Measurements from ENCODE around the gene EXD3. TPM values are rescaled to one million over a fixed set of nuclear protein-coding genes. Genes with fewer than 3 reads are reported as not detected.

Gene EXD3
- total RNA-seq, 1 donor from 2014 or later, result 8.2 TPM

DNA sequence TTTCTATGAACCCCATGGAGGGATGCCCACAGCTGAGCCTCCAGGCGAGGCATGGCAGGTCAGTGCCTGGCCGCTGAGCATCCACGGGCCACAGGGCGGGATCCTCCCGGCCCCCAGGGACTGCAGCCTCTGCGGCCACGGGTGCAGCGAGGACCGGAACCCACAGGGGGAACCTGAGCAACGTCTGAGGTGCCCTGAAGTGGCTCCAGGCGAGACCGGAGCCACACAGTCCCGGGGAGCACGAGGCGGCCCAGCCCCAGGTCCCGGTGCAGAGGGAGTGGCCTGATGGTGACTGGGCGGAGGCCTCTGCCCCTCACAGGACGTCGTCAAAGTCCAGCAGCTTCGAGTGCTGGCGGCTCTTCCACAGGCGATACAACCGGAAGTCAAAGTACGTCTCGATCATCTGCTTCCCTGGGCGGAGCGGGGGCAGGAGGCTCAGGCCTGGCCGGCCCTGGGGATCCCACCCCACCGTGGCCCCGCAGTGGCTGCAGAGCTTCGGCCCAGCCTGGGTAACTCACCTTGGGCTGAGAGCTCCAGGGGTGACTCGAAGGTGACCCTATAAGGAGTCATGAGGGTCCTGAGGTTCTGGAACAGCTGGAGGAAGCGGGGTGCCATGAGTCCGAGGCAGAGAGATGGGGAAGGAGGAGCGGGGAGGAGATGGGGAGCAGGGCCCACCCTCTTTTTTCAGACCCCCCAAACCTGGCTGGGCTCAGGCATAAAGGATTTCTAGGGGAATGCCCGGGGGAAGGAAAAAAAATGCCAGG lies 26.3 kb upstream of the EXD3 start:
- intact Hi-C loops (cut with micrococcal nuclease), result loop anchor here (5.0 kb wide), 1 partner anchor 157 kb away; no protein-coding TSS in a partner anchor

DNA sequence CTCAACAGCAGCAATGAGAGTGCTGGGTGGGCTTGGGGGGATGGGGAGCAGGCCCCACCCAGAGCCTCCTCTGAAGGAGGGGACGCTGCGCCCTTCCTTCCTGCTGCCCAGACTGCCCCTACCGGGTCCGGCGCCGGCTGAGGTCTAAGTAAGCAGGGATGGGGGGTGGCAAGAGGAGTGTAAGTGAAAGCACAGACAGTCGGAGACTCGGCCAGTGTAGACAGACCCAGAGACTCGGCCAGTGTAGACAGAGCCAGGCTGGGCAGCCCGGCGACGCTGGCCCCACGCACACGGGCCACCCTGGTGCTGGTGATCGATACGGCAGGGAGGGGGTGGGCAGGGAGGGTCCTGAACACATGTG lies 25.6 kb upstream of the EXD3 start:
- intact Hi-C loops (cut with micrococcal nuclease), result loop anchor here (5.0 kb wide), 1 partner anchor 156 kb away; no protein-coding TSS in a partner anchor

DNA sequence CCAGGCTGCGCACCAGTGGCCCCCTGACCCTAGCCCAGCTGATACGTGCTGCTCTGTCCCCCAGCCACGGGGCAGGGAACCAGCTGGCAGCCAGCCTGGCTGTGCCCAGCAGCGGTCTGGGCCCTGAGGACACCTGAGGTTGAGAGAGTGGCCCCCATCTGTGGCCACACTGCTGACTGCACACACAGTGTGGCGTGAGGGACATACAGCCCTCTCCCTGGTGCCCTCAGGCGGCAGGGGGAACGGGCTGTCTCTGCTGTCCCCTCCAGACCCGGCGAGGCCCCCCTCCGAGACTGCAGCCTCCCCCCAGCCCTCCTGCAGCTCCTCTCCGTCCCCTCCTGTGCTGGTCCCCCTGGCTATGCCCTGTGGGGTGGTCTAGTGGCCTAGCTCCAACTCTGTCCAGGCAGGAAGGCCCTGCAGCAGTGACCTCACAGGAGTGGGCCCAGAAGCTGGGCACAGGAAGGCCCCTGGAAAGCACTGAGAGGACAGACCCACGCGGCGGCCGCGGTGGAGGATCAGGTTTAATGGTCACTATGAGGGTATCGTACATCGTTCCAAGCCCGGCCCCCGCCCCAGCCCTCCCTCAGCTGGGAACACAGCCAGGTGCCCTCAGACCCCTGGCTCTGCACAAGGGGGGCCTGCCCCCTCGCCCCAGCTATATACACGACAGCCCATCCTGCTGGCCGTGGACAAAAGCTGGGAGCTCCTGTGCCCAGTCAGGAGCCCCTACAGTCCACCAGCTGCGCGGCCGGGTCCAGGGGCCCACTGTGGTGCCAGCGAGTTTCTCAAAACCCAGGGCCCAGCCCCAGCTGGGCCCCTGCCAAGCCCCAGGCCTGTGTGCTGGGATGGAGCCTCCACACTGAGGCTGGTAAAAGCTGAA lies 25.0 kb upstream of the EXD3 start:
- intact Hi-C loops (cut with micrococcal nuclease), result loop anchor here (5.0 kb wide), 1 partner anchor 156 kb away; no protein-coding TSS in a partner anchor

DNA sequence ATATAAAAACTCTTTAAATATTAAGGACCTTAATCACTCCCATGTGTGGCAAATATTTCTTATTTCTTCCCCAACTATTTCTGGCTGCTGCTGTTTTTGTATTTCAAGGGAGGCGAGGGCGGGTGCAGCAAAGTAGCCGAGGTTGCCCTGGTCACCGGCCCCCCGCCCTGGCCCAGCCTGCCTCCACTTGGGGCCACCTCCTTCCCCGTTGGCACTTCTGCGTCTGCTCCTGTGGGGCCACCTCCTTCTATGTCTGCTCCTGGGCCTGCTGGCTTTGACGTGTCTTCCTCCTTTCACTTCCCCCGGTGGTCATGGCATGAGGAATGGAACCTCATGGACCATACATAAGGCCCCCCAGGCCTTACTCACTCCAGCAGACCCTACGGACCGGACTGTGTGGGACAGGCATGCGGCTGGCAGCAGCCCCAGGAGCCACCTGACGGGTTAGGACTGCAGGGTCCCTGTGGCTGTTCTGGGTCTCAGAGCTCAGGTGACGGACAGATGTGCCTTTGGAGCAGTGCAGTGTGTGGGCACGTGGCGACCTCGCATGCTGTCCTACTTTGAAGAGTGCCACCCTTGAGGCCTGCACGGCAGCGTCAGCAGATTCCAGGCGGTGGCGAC lies 24.0 kb upstream of the EXD3 start:
- intact Hi-C loops (cut with micrococcal nuclease), result loop anchor here (5.0 kb wide), 1 partner anchor 155 kb away; no protein-coding TSS in a partner anchor

DNA sequence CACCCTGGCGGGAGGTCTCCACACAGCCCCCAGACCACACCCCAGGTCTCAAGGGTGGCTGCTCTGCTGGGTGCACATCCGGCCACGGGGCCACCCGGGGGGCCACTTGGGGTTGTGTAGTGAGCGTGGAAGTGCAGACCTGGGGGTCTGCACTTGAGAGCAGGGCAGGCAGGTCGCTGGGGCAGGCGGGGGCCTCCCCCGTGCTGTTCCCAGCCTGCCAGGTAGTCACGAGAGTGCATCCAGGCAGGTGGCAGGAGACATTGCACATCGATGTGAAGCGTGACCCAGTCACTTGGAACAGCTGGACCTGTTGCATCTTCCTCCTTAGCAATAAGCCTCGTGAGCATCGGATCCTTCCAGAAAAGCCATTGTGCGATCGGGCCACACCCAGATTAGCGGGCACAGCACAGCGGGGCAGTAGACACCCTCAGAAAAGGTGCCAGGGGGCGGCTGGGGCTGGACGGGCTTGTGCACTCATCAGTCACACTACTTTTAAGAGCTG lies 23.0 kb upstream of the EXD3 start:
- intact Hi-C loops (cut with micrococcal nuclease), result loop anchor here (1.0 to 5.0 kb wide), 2 partner anchors 23 to 154 kb away; partner anchors contain the start of genes EXD3 and NOXA1

DNA sequence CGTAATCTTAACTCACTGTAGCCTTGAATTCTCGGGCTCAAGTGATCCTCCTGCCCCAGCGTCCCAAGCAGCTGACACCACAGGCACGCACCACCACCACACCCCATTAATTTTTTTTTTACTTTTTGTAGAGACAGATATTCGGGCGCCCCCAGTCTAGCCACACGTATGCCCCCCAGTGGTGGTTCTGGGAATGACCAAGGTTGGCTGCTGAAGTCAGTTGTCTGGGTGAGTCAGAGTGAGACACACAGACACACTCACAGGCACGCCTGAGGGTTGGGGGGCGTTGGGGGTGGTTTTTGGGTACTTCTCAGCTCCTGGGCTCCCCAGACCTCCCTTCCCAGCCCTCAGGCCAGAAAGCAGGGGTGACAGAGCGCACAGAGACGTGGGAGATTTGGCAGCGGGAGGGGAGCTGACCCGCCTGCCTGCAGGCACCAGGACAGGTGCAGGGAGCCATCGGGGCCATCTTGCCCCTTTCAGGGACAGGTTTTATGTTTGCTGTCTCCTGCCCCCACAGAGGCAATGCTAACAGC lies 22.4 kb upstream of the EXD3 start:
- intact Hi-C loops (cut with micrococcal nuclease), result loop anchor here (1.0 to 5.0 kb wide), 2 partner anchors 22 to 153 kb away; partner anchors contain the start of genes EXD3 and NOXA1

DNA sequence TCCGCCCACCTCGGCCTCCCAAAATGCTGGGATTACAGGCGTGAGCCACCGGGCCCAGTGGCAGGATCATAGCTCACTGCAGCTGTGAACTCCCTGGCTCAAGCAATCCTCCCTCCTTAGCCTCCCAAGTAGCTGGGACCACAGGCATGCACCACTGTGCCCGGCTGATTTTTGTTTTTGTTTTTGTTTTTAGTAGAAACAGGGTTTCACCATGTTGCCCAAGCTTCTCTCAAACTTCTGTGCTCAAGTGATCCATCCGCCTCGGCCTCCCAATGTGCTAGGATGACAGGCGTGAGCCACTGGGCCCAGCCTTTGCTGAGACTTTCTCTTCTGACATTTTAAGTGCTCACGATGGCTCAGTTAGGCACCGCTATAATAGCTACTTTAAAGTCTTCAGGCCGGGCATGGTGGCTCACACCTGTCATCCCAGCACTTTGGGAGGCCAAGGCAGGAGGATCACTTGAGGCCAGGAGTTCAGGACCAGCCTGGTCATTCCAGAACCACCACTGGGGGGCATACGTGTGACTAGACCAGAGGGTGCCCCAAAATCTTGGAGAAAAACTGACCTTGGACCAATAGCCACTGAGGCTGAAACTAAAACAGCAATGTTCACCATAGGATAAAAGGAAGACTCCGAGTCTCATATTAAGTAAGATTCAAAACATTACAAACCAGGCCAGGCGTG lies 21.3 kb upstream of the EXD3 start:
- intact Hi-C loops (cut with micrococcal nuclease), result no loop called here

DNA sequence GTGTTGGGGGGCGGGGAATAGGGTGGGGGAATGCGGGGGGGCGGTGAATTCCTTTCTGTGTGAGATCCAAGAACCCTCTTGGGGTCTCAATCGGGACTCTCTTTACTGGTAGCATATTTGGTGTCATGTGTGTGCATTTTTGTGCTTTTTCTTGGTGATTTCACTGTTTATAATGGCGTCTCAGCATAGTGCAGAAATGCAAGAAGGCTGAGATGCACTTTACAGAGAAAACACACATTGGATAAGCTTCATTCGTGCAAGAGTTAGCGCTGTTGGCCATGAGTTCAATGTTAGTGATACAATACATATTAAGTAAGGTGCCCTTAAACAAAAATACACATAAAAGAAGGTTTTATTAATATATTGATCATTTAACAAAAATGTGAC lies 19.0 kb upstream of the EXD3 start:
- intact Hi-C loops (cut with micrococcal nuclease), result no loop called here

DNA sequence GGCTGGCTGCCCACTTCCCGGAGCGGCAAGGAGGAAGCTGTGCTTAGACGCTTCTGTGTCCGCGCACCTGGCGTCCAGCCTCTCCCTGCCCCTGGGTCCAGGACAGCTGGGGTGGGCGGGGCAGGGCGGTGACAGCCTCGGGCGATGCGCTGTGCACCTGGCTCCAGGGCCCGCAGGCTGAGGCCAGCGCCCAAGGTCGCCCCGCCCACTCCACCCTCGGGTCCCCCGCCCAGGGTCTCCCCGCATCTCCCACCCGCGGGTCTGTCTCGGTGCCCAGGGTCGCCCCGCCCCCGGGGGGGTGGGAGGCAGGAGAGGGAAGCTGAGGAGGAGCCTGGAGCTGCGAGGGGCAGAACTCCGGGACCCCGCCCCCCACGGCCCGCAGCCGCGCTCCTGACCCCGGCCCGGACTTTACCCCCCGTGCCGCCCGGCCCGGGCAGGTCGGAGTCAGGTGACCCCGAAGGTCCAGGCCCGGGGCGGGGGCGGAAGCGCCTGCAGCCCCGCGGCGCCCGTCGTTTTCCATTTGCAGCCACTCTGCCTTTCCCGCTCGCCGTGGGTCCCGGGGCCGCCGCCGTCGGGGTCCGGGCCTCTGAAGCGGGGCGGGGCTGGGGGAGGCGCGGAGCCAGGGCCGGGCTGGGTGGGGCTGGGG lies 18.4 kb upstream of the EXD3 start, which contains the start of gene ENTPD8:
Gene ENTPD8, minus strand, starts transcription at position 69 of the 646 bp plus-strand sequence. CDS start 3,072 bp downstream, outside the sequence.
- intact Hi-C loops (cut with micrococcal nuclease), result no loop called here

DNA sequence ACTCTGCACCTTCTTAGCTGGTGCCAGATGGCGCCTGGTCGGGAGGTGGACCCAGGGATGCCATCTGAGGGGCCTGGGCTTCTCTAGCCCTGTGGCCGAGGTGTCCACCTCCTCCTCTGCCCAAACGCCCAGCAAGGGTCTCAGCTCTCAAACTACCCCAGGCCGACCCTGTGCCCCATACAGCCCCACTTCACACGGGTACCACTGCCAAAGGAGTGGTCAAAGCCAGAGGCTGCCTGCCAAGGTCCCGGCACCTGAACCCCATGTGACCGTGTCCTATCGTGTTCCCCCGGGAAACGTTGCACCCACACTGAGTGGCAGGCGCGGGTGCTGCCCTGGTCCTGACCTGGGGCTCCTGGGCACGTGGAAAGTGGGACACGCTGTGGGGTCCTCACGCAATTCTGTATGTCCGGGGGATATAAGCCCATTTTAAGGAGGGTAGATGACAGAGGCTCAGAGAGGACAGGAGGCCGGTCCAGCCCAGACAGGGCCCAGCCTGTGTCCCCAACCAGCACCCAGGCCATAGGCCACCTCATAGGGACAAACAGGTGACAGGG lies 16.3 kb upstream of the EXD3 start:
- intact Hi-C loops (cut with micrococcal nuclease), result no loop called here

DNA sequence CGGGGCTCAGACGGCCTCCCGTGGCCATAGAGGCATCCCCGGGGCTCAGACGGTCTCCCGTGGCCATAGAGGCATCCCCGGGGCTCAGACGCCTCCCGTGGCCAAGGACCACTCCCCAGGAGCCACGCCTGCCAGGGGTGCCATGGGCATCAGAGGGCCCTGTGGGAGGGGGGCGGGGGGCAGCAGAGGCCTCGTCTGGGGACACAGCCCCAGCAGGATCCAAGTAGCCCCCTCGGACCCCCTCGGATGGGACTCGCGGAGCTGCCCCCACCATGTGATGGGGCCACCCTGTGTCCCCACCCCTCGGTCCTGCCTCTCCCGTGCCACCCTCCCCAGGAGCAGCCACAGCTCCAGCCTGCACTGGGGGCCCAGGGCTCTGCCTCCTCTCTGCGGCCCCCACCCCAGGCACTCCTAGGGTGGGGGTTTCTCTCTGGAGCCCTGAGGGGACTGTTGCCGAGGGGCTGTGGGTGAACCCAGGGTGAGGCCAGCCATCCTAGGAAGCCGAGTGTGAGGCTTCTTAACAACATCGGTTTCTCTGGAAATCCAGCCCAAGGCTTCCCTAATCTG lies 15.7 kb upstream of the EXD3 start:
- intact Hi-C loops (cut with micrococcal nuclease), result no loop called here

DNA sequence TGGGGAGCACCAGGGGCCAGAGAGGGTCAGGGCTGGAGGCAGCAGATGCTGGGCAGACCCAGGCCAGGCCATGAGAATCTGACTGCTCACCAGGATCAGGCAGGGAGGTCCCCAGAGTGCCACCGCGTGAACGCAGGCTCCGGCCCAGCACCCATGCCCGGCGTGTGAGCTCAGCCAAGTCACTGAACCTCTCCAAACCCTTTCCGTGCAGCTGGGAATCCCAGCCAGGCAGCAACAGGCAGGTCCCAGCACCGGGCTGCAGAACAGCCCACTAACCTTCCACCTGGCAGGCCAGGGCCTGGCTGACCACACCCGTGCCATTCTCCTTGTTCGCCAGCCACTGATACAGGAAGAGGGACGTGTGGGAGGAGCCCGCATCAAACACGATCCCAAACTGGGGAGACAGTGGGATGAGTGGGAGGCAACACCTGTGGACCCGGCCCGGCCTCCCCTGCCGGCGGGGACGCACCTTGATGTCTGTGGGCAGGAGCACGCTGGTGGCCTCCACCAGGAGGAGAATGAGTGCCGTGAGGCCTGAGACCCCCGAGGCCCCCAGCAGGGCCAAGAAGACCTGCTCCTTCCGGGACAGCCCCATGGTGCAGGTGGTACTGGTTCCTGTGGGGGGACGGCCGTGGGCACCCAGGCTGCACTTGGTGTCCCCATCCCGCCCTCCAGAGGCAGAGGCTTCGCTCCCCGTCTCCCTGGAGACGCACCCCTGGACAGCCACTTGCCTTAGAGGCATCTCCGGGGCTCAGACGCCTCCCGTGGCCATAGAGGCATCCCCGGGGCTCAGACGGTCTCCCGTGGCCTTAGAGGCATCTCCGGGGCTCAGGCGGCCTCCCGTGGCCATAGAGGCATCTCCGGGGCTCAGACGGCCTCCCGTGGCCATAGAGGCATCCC lies 15.0 kb upstream of the EXD3 start:
- intact Hi-C loops (cut with micrococcal nuclease), result no loop called here

DNA sequence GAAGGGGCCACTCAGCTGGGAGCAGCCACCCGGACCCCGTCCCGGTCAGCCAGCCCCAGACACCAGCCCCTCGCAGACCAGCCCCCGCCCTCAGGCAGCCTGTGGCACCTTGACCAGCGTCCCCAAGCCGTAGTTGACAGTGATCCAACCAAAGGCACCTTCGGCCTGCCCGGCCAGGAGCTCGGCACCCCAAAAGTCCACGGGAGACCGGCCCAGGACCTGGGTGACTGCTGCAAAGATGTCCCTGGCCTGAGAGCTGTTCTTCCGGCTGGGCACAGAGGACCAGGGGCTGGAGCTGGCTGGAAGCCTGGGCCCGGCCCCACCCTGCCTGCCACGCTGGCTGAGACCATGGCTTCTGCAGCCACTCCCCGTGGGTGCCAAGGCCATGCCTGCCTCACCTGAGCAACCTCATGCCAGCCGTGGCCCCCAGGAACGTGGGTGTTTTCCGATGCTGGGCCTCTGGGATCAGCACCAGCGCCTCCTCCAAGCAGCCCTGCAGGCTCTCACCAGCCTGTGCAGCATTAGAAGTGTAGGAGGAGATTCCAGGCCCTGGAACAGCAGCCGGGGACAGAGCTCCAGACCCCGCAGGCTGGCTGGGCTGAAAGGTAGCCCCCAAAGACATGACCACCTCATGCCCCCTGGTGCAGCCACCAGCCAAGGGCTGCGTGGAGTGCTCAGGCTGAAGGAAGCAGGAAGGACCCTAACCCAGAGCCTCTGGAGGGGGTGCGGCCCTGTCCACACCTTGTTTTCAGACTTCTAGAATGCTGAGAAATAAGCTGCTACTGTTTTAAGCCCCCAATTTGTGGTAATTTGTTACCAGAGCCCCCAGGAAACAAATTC lies 14.0 kb upstream of the EXD3 start:
- intact Hi-C loops (cut with micrococcal nuclease), result no loop called here

DNA sequence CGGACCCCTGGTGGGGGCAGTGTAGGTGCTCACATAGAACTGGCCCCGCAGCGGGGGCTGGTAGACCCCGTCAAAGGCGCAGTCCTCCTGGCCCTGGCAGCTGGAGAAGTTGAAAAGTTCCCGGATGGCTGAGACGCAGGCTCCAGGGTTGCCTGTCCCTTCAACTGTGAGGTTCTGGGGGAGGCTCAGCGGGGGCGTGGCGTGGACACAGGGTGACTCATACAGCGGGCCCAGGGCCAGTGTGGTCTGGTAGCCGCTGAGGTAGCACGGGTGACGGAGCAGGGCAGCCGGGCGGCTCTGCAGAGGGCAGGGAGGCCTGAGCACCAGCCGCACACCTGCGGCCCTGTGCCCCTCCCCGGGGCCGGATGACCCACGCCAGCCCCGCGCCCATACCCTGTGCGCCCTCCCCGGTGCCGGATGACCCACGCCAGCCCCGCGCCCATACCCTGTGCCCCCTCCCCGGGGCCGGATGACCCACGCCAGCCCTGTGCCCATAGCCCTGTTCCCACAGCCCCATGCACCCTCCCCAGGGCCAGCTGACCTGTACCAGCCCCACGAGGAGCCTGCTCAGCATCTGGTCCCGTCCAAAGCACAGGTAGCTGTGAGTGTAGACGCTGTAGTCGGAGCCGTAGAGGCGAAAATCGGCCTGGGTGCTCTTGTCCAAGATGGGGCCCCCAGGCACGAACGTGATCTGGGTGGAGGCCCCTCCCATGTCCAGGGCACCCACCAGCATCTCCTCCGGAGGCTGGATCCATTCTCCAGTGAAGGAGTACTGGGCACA lies 13.2 kb upstream of the EXD3 start:
- intact Hi-C loops (cut with micrococcal nuclease), result no loop called here

DNA sequence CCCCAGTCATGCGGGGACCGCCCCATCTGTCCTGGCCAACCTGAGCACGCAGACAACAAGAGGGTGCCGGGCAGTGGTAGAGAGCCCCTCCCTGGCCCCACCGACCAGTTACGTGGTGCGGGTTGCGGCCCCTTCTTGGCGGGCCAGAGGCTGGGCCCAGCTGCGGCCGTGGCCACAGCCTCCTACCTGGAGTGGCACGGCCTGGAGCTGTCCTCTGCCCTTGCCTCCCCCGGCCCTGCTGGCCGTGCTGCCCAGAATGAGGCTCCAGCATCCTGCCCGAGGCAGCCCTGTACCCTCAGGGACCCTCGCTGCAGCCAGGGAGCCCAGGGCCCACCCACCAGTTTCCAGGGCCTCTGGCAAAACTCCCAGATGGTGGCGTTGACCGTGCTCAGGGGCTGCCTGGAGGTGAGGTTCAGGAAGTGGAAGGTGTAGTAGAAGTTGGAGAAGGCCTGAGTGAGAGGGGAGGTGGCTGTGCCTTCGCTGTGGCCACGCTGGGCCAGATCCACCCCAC lies 12.5 kb upstream of the EXD3 start:
- intact Hi-C loops (cut with micrococcal nuclease), result no loop called here
